Measurements from ENCODE around the gene KDM4F.
A peak's percentile ranks its signal among the peaks of the same experiment; 100 is the strongest.

The KDM4F gene

GRCh38 chr11:95066716-95067038, 17.5 kb downstream of the KDM4F start, which contains the start of gene SRSF8:
Gene SRSF8 (plus strand): TSS chr11:95066919. CDS start chr11:95067227, 308 bp downstream.
- no peak for DNase-seq

GRCh38 chr11:95067039-95067840, 18.0 kb downstream of the KDM4F start:
- peak; percentile 89 for DNase-seq

- no peak for DNase-seq
Measured at GRCh38 chr11:95067841-95068219, 18.6 kb downstream of the KDM4F start.

GRCh38 chr11:95068549-95068948, 19.3 kb downstream of the KDM4F start:
- peak; percentile 98 for DNase-seq

- no peak for DNase-seq
Measured at GRCh38 chr11:95070471-95070870, 21.2 kb downstream of the KDM4F start.

GRCh38 chr11:95072948-95073347, 23.7 kb downstream of the KDM4F start:
- no peak for DNase-seq

- DNase-seq = peak; percentile 46
Measured at GRCh38 chr11:95074792-95075563, 25.8 kb downstream of the KDM4F start.

- peak; percentile 55 for DNase-seq
Measured at GRCh38 chr11:95076416-95076815, 27.2 kb downstream of the KDM4F start.

- DNase-seq = peak; percentile 75
Measured at GRCh38 chr11:95076981-95077380, 27.8 kb downstream of the KDM4F start.

- DNase-seq = no peak
Measured at GRCh38 chr11:95078526-95078925, 29.3 kb downstream of the KDM4F start.

GRCh38 chr11:95081010-95081409, 31.8 kb downstream of the KDM4F start:
- no peak for DNase-seq

GRCh38 chr11:95081412-95081811, 32.2 kb downstream of the KDM4F start:
- DNase-seq = no peak

- no peak for DNase-seq
Measured at GRCh38 chr11:95082576-95083001, 33.4 kb downstream of the KDM4F start.

GRCh38 chr11:95084509-95084908, 35.3 kb downstream of the KDM4F start:
- no peak for DNase-seq

GRCh38 chr11:95085117-95085816, 36.0 kb downstream of the KDM4F start:
- no peak for DNase-seq

GRCh38 chr11:95086151-95086550, 36.9 kb downstream of the KDM4F start:
- no peak for DNase-seq

GRCh38 chr11:95086836-95087570, 37.8 kb downstream of the KDM4F start:
- peak; percentile 76 for DNase-seq

GRCh38 chr11:95088946-95089619, 39.9 kb downstream of the KDM4F start:
- peak; percentile 67 for DNase-seq

- DNase-seq = peak; percentile 95
Measured at GRCh38 chr11:95089620-95090542, 40.7 kb downstream of the KDM4F start, which contains the start of gene ENDOD1. Gene ENDOD1 (plus strand): TSS chr11:95089846. CDS start chr11:95089928, 82 bp downstream.

- no peak for DNase-seq
Measured at GRCh38 chr11:95091663-95092180, 42.5 kb downstream of the KDM4F start.
